ENCODE measurements around the gene AOC3. TPM values are rescaled to one million over a fixed set of nuclear protein-coding genes. Genes with fewer than 3 reads are reported as not detected.

Gene AOC3
- total and polyA plus RNA-seq, 2 of the 13 experiments (the other 11 are each of a cell fraction or from before 2014, with no cell fraction given) = 8.7 to 51.7 TPM

GRCh38 chr17:42904110-42904469, 53.1 kb downstream of the AOC3 start:
- no peak for DNase-seq (ENCODE audit: low spot score)
- ChIA-PET POLR2A (interaction anchor here (1.4 to 3.5 kb wide), 3 partner anchors 10 to 18 kb away, joined by 4 to 13 read pairs (median 11); no protein-coding TSS in a partner anchor), CTCF (ENCODE audit: low intra/inter-chr PET ratio, low total read pairs) (no interaction called here)
- peak; percentile 22; the same call in 1 of the 2 replicates for TF ChIP-seq SALL1 (CRISPR knock-in tag; IDR thresholded peaks at IDR 0.05)
- no peak for TF ChIP-seq FLYWCH1 (CRISPR knock-in tag; IDR thresholded peaks at IDR 0.05)
- no peak for TF ChIP-seq MXD3 (CRISPR knock-in tag; IDR thresholded peaks at IDR 0.05)
- 0 out of 2 replicates have a peak, but pooled peaks have one; percentile 30 for TF ChIP-seq TOPORS (CRISPR knock-in tag; IDR thresholded peaks at IDR 0.05)
- TF ChIP-seq IKZF4 (CRISPR knock-in tag; IDR thresholded peaks at IDR 0.05; ENCODE audit: borderline replicate concordance, low read depth, not compliant biosample characterization) = no peak
- peak in 1 of 2 experiments; percentile 34; a peak in 1 of 4 replicates for TF ChIP-seq POLR2A (IDR thresholded peaks at IDR 0.05; ENCODE audit: insufficient read depth in 1 of 2, low read depth in 2 of 2, low read length in 2 of 2)
- TF ChIP-seq, protein P1, sequence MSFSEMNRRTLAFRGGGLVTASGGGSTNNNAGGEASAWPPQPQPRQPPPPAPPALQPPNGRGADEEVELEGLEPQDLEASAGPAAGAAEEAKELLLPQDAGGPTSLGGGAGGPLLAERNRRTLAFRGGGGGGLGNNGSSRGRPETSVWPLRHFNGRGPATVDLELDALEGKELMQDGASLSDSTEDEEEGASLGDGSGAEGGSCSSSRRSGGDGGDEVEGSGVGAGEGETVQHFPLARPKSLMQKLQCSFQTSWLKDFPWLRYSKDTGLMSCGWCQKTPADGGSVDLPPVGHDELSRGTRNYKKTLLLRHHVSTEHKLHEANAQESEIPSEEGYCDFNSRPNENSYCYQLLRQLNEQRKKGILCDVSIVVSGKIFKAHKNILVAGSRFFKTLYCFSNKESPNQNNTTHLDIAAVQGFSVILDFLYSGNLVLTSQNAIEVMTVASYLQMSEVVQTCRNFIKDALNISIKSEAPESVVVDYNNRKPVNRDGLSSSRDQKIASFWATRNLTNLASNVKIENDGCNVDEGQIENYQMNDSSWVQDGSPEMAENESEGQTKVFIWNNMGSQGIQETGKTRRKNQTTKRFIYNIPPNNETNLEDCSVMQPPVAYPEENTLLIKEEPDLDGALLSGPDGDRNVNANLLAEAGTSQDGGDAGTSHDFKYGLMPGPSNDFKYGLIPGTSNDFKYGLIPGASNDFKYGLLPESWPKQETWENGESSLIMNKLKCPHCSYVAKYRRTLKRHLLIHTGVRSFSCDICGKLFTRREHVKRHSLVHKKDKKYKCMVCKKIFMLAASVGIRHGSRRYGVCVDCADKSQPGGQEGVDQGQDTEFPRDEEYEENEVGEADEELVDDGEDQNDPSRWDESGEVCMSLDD (CRISPR knock-in tag; IDR thresholded peaks at IDR 0.05; ENCODE audit: borderline replicate concordance) = no peak
- TF ChIP-seq, protein P2, sequence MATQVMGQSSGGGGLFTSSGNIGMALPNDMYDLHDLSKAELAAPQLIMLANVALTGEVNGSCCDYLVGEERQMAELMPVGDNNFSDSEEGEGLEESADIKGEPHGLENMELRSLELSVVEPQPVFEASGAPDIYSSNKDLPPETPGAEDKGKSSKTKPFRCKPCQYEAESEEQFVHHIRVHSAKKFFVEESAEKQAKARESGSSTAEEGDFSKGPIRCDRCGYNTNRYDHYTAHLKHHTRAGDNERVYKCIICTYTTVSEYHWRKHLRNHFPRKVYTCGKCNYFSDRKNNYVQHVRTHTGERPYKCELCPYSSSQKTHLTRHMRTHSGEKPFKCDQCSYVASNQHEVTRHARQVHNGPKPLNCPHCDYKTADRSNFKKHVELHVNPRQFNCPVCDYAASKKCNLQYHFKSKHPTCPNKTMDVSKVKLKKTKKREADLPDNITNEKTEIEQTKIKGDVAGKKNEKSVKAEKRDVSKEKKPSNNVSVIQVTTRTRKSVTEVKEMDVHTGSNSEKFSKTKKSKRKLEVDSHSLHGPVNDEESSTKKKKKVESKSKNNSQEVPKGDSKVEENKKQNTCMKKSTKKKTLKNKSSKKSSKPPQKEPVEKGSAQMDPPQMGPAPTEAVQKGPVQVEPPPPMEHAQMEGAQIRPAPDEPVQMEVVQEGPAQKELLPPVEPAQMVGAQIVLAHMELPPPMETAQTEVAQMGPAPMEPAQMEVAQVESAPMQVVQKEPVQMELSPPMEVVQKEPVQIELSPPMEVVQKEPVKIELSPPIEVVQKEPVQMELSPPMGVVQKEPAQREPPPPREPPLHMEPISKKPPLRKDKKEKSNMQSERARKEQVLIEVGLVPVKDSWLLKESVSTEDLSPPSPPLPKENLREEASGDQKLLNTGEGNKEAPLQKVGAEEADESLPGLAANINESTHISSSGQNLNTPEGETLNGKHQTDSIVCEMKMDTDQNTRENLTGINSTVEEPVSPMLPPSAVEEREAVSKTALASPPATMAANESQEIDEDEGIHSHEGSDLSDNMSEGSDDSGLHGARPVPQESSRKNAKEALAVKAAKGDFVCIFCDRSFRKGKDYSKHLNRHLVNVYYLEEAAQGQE (IDR thresholded peaks at IDR 0.05; ENCODE audit: borderline replicate concordance in 1 of 2, low read depth in 1 of 2, low read length in 2 of 2) = no peak
- H3K27ac ChIP-seq (ENCODE audit: extremely low read length, insufficient read depth, low read length) = no peak overlapping the region
- peaks cover 7% of the 10 kb centered on the region; the same call in 1 of the 2 replicates for H4K20me1 ChIP-seq (ENCODE audit: insufficient read depth, low read length)
- intact Hi-C loops (cut with micrococcal nuclease; ENCODE audit: unreplicated experiment) = no loop called here
- H3K27me3 ChIP-seq (ENCODE audit: control insufficient read depth in 1 of 2, insufficient read depth in 2 of 2, low read length in 2 of 2) = no peaks in the 10 kb centered on the region; a peak in 1 of 5 replicates
- peak overlapping the region; percentile 72; the same call in 1 of the 2 replicates for H3K4me2 ChIP-seq (ENCODE audit: low read depth, low read length)
- no peak for ATAC-seq
- no peak for FAIRE-seq
- H3K79me2 ChIP-seq (ENCODE audit: insufficient read depth, low read length) = peaks cover 12% of the 10 kb centered on the region
- BruUV-seq (replicated peaks) = no TSS peak
- 89% methylated on average over 6 of the region's 6 CpGs for WGBS (ENCODE audit: low lambda C conversion rate)
- no peaks in the 10 kb centered on the region for H3K9me3 ChIP-seq (ENCODE audit: low read length)
- no peak overlapping the region for H2AFZ ChIP-seq (ENCODE audit: low read length)
- H3K4me3 ChIP-seq (replicated peaks in 1 of 3; ENCODE audit: insufficient read depth in 1 of 3, low read depth in 2 of 3, low read length in 3 of 3) = no peak overlapping the region
- H3K4me1 ChIP-seq (ENCODE audit: insufficient read depth, low read length) = peaks cover 87% of the 10 kb centered on the region
- in situ Hi-C loops (cut with HindIII; ENCODE audit: extremely low pct_ligation_motif_present, low pct_unique_long_range_greater_than_20kb) = loop anchor here (10.0 kb wide), 1 partner anchor 61 kb away; the partner anchor contains the start of gene AARSD1
- H3K36me3 ChIP-seq (replicated peaks in 1 of 2; ENCODE audit: control insufficient read depth in 1 of 2, insufficient read depth in 2 of 2, low read length in 2 of 2) = no peaks in the 10 kb centered on the region; a peak in 1 of 5 replicates
- H3K9ac ChIP-seq (ENCODE audit: insufficient read depth, low read depth, low read length) = no peak overlapping the region

Data from HepG2 (cell line).